KMS-11 (cell line): ENCODE results near the gene NXN.

Experiments
- H2AFZ ChIP-seq: fragments of 200-600 bp; sonication (generic); 2 replicates; pipeline ENCODE4 v1.6.1; 2016; ENCODE audit warnings: antibody characterized with exemption, mixed run types, low read depth
- H3K27ac ChIP-seq: fragments of 200-600 bp; sonication (generic); 2 replicates; pipeline ENCODE4 v1.6.1; 2016; ENCODE audit warnings: mild to moderate bottlenecking, mixed run types
- H3K27me3 ChIP-seq: fragments of 200-600 bp; sonication (generic); 2 replicates; pipeline ENCODE4 v1.6.1; 2017; ENCODE audit warnings: mild to moderate bottlenecking, low read depth, mixed run types, moderate library complexity; ENCODE audit not compliant: insufficient read depth
- H3K36me3 ChIP-seq: fragments of 200-600 bp; sonication (generic); 2 replicates; pipeline ENCODE4 v1.6.1; 2017; ENCODE audit warnings: mild to moderate bottlenecking, mixed run types; ENCODE audit not compliant: insufficient read depth
- H3K4me1 ChIP-seq: fragments of 200-600 bp; sonication (generic); 2 replicates; pipeline ENCODE4 v1.6.1; 2016; ENCODE audit warnings: mild to moderate bottlenecking, low read depth, mixed run types; ENCODE audit not compliant: poor library complexity, severe bottlenecking
- H3K4me2 ChIP-seq: fragments of 200-600 bp; sonication (generic); 2 replicates; pipeline ENCODE4 v1.7.0; 2016; ENCODE audit warnings: mild to moderate bottlenecking, mixed run types
- H3K4me3 ChIP-seq: fragments of 200-600 bp; sonication (generic); IDR thresholded peaks from 2 replicates; pipeline ENCODE4 v1.6.1; 2017; ENCODE audit warnings: low read depth, low read length, mixed read lengths; ENCODE audit not compliant: insufficient read depth
- H3K79me2 ChIP-seq: fragments of 200-600 bp; sonication (generic); 2 replicates; pipeline ENCODE4 v1.6.1; 2016; ENCODE audit warnings: low read depth, mixed run types; ENCODE audit not compliant: insufficient read depth
- H3K9ac ChIP-seq: fragments of 200-600 bp; sonication (generic); 2 replicates; pipeline ENCODE4 v1.6.1; 2016; ENCODE audit warnings: mild to moderate bottlenecking, mixed run types
- H4K20me1 ChIP-seq: fragments of 200-600 bp; sonication (generic); 2 replicates; pipeline ENCODE4 v1.6.1; 2016; ENCODE audit warnings: mild to moderate bottlenecking, mixed run types; ENCODE audit not compliant: insufficient read depth
- CTCF ChIP-seq: fragments of 200-600 bp; sonication (generic); conservative IDR thresholded peaks from 2 replicates; pipeline ENCODE4 v1.6.1; 2017; ENCODE audit warnings: low read depth, mild to moderate bottlenecking, antibody characterized with exemption, low read length, moderate library complexity, mixed read lengths

NXN gene

GRCh38 chr17:979212-979538 lies 401 bp downstream of the NXN start:
- Histone ChIP-seq H2AFZ (no peak overlapping the region), H3K9ac (no peak overlapping the region), H3K4me2 (no peak overlapping the region), H3K27ac (no peak overlapping the region), H3K27me3 (peaks cover 38% of the 10 kb centered on the region), H3K79me2 (no peaks in the 10 kb centered on the region), H3K4me1 (peaks cover 6% of the 10 kb centered on the region), H3K4me3 (no peak overlapping the region), H4K20me1 (no peaks in the 10 kb centered on the region), H3K36me3 (no peaks in the 10 kb centered on the region)
- TF ChIP-seq CTCF, result no peak

GRCh38 chr17:978103-979093 lies 1.2 kb downstream of the NXN start:
- Histone ChIP-seq H3K4me3 (no peak overlapping the region), H3K79me2 (no peaks in the 10 kb centered on the region), H3K4me2 (no peak overlapping the region), H3K4me1 (peaks cover 6% of the 10 kb centered on the region), H3K36me3 (no peaks in the 10 kb centered on the region), H3K27ac (no peak overlapping the region), H3K27me3 (peaks cover 41% of the 10 kb centered on the region), H2AFZ (no peak overlapping the region), H4K20me1 (no peaks in the 10 kb centered on the region), H3K9ac (no peak overlapping the region)
- no peak for TF ChIP-seq CTCF

- Histone ChIP-seq H3K79me2 (no peaks in the 10 kb centered on the region), H3K4me1 (peaks cover 6% of the 10 kb centered on the region), H3K4me3 (no peak overlapping the region), H3K9ac (no peak overlapping the region), H4K20me1 (no peaks in the 10 kb centered on the region), H3K4me2 (no peak overlapping the region), H3K27ac (no peak overlapping the region), H3K27me3 (peaks cover 42% of the 10 kb centered on the region), H3K36me3 (no peaks in the 10 kb centered on the region), H2AFZ (no peak overlapping the region)
- no peak for TF ChIP-seq CTCF
Observed at GRCh38 chr17:977166-977565, 2.4 kb downstream of the NXN start.

GRCh38 chr17:976312-976711 lies 3.3 kb downstream of the NXN start:
- no peak overlapping the region for H3K4me3 ChIP-seq
- no peaks in the 10 kb centered on the region for H4K20me1 ChIP-seq
- no peak overlapping the region for H3K27ac ChIP-seq
- TF ChIP-seq CTCF, result no peak
- H3K4me1 ChIP-seq, result peaks cover 6% of the 10 kb centered on the region
- no peak overlapping the region for H3K9ac ChIP-seq
- H3K36me3 ChIP-seq, result no peaks in the 10 kb centered on the region
- no peaks in the 10 kb centered on the region for H3K79me2 ChIP-seq
- H3K4me2 ChIP-seq, result no peak overlapping the region
- H3K27me3 ChIP-seq, result peaks cover 42% of the 10 kb centered on the region
- no peak overlapping the region for H2AFZ ChIP-seq
